K562 (cell line): ENCODE results near the gene TNFSF9. TPM values are rescaled to one million over a fixed set of nuclear protein-coding genes. Genes with fewer than 3 reads are reported as not detected.
A peak's percentile ranks its signal among the peaks of the same experiment; 100 is the strongest.

Experiments used
- ARID3B ChIP-seq: fragments of 250-450 bp; sonication (Bioruptor Pico); IDR thresholded peaks from 2 replicates; pipeline ENCODE4 v1.4.0; 2020; ENCODE audit warnings: borderline replicate concordance
- ATF6 ChIP-seq: sonication (generic); formaldehyde crosslinking; IDR thresholded peaks from 2 replicates; pipeline ENCODE4 v1.4.0; 2020; ENCODE audit warnings: mild to moderate bottlenecking, missing genetic modification reagents
- BCOR ChIP-seq: fragments of 450-650 bp; IDR thresholded peaks from 2 replicates; pipeline ENCODE4 v1.6.1; 2016
- BHLHE40 ChIP-seq: IDR thresholded peaks from 2 replicates; pipeline ENCODE4 v1.6.1; 2011; ENCODE audit warnings: low read length, improper control_type of control experiment
- CUX1 ChIP-seq: fragments of 200-800 bp; sonication (Bioruptor generic); IDR thresholded peaks from 2 replicates; pipeline ENCODE4 v1.6.1; 2016; ENCODE audit warnings: missing genetic modification characterization, missing compliant biosample characterization
- E2F6 ChIP-seq, 2 experiments: IDR thresholded peaks; 2 replicates each; pipeline ENCODE4 v1.6.1; 2011; ENCODE audit warnings: borderline replicate concordance in 1 of 2, control low read depth in 1 of 2, low read depth in 1 of 2, low read length in 1 of 2, mild to moderate bottlenecking in 1 of 2, mixed read lengths in 1 of 2, moderate library complexity in 1 of 2; ENCODE audit not compliant: insufficient read depth in 1 of 2, insufficient read length in 1 of 2, poor library complexity in 1 of 2, severe bottlenecking in 1 of 2; ENCODE audit errors: extremely low read depth in 1 of 2
- ETV5 ChIP-seq: sonication (generic); formaldehyde crosslinking; IDR thresholded peaks from 2 replicates; pipeline ENCODE4 v1.4.0; 2020; ENCODE audit warnings: low read depth, mild to moderate bottlenecking, missing genetic modification reagents
- EWSR1 ChIP-seq: fragments of 450-650 bp; IDR thresholded peaks from 2 replicates; pipeline ENCODE4 v1.6.1; 2018; ENCODE audit warnings: borderline replicate concordance, mild to moderate bottlenecking, low read depth, moderate library complexity; ENCODE audit not compliant: partially characterized antibody
- HDAC3 ChIP-seq: fragments of 450-650 bp; IDR thresholded peaks from 2 replicates; pipeline ENCODE4 v1.6.1; 2018; ENCODE audit warnings: borderline replicate concordance, mild to moderate bottlenecking, moderate library complexity; ENCODE audit not compliant: partially characterized antibody
- IFI16 ChIP-seq: fragments of 250-450 bp; sonication (Bioruptor Pico); IDR thresholded peaks from 2 replicates; pipeline ENCODE4 v2.1.2; 2022; ENCODE audit warnings: mild to moderate bottlenecking, inconsistent platforms
- NR2C2 ChIP-seq, 2 experiments: fragments of 200-800 bp in 1 of 2; sonication (Bioruptor generic) in 1 of 2; sonication (generic) in 1 of 2; formaldehyde crosslinking in 1 of 2; IDR thresholded peaks; 2 replicates each; pipeline versions ENCODE4 v1.6.1 to v1.8.0; 2016 to 2022; ENCODE audit warnings: mild to moderate bottlenecking in 1 of 2, missing compliant biosample characterization in 1 of 2, missing genetic modification characterization in 1 of 2, missing genetic modification reagents in 1 of 2
- POLR3A ChIP-seq: IDR thresholded peaks from 2 replicates; pipeline ENCODE4 v1.6.1; 2011; ENCODE audit warnings: borderline replicate concordance, mild to moderate bottlenecking, moderate library complexity; ENCODE audit not compliant: insufficient read length, insufficient read depth; ENCODE audit errors: extremely low read depth
- PRPF4 ChIP-seq: fragments of 200-400 bp; formaldehyde crosslinking; IDR thresholded peaks from one replicate; pipeline ENCODE4 v1.6.1; 2017; ENCODE audit warnings: low read length, low read depth, mild to moderate bottlenecking; ENCODE audit not compliant: insufficient read depth, poor library complexity, severe bottlenecking
- SMAD1 ChIP-seq: fragments of 150-350 bp; IDR thresholded peaks from 2 replicates; pipeline ENCODE4 v1.6.1; 2014; ENCODE audit warnings: low read length, low read depth; ENCODE audit not compliant: partially characterized antibody
- TCF7L2 ChIP-seq: fragments of 150-350 bp; IDR thresholded peaks from 2 replicates; pipeline ENCODE4 v1.6.1; 2016; ENCODE audit warnings: low read depth, mild to moderate bottlenecking, low read length, moderate library complexity
- ZNF134 ChIP-seq: fragments of 250-450 bp; sonication (Bioruptor Pico); conservative IDR thresholded peaks from 2 replicates; pipeline ENCODE4 v1.4.0; 2020
- polyA plus RNA-seq, 8 experiments: library from polyadenylated mRNA; depleted of rRNA in 4 of 8; stranded (reverse) in 5 of 8; unstranded in 3 of 8; fragments of >200 nt; fragmentation: Nextera tagmentation in 2 of 8; fragmentation: Illumina TruSeq in 1 of 8; extraction: Ambion mirVana in 2 of 8; extraction: Trizol in 1 of 8; gene quantifications; 2 replicates each; pipeline versions ENCODE4 v1.2.1 to v1.2.3, GENCODE V29; 2011 to 2014; ENCODE audit warnings: inconsistent platforms in 1 of 8, missing spikeins in 1 of 8
- total RNA-seq, 7 experiments: library from RNA; depleted of rRNA in 6 of 7; stranded (reverse); fragments of >200 nt in 6 of 7; fragmentation: Illumina TruSeq in 2 of 7; extraction: Trizol in 2 of 7; gene quantifications; 2 replicates each; pipeline versions ENCODE4 v1.2.1 to v1.2.3, GENCODE V29; 2011 to 2021; ENCODE audit warnings: low replicate concordance in 1 of 7

Gene TNFSF9
- total and polyA plus RNA-seq, 9 of the 15 experiments (the other 6 are each of a cell fraction or from before 2014, with no cell fraction given) = 1.4 to 17.9 (median 6.5) TPM

- TF ChIP-seq NR2C2 (CRISPR knock-in tag; IDR thresholded peaks at IDR 0.05) (peak; percentile 61; the same call in 1 of the 2 replicates), NR2C2 (tag; IDR thresholded peaks at IDR 0.05) (no peak), SMAD1 (no peak), ETV5 (CRISPR knock-in tag) (peak; percentile 86), CUX1 (CRISPR knock-in tag) (no peak), ATF6 (no peak), ARID3B (CRISPR knock-in tag) (no peak; the same call in 1 of the 2 replicates), EWSR1 (no peak), PRPF4 (no peak), HDAC3 (no peak), BHLHE40 (peak; percentile 50; the same call in 1 of the 2 replicates), BCOR (peak; percentile 15; the same call in 1 of the 2 replicates), IFI16 (no peak), POLR3A (no peak), TCF7L2 (no peak), E2F6 (IDR thresholded peaks at IDR 0.05; ENCODE audit: borderline replicate concordance in 1 of 2, extremely low read depth in 1 of 2, insufficient read depth in 1 of 2, insufficient read length in 1 of 2, low read depth in 1 of 2, low read length in 1 of 2, poor library complexity in 1 of 2, severe bottlenecking in 1 of 2) (peak; percentile 52 to 77), ZNF134 (CRISPR knock-in tag) (no peak)
Measured at GRCh38 chr19:6516659-6517291, 14.1 kb upstream of the TNFSF9 start (continued).
